ENCODE measurements around the gene TNNT1.
A peak's percentile ranks its signal among the peaks of the same experiment; 100 is the strongest.

Gene TNNT1

DNA sequence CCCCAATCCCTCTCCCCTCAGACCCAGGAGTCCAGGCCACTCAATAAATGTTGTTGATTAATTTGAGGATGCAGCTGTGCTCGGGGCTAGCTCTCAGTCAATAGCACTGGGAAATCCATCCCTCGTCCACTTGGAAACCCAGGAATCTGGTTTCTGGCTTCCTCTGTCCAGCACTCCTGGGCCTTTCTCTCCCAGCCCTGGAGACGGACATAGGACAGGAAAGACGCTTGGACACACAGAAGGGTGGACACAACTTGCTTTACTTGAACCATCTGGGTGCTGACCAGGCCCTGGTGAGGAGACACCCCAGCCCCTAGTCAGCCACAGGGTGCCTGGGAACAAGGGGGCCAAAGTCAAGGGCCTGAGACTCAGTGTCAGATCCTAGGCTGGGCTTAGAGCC is 9.4 kb upstream of the TNNT1 start:
- TF ChIP-seq, protein P1, sequence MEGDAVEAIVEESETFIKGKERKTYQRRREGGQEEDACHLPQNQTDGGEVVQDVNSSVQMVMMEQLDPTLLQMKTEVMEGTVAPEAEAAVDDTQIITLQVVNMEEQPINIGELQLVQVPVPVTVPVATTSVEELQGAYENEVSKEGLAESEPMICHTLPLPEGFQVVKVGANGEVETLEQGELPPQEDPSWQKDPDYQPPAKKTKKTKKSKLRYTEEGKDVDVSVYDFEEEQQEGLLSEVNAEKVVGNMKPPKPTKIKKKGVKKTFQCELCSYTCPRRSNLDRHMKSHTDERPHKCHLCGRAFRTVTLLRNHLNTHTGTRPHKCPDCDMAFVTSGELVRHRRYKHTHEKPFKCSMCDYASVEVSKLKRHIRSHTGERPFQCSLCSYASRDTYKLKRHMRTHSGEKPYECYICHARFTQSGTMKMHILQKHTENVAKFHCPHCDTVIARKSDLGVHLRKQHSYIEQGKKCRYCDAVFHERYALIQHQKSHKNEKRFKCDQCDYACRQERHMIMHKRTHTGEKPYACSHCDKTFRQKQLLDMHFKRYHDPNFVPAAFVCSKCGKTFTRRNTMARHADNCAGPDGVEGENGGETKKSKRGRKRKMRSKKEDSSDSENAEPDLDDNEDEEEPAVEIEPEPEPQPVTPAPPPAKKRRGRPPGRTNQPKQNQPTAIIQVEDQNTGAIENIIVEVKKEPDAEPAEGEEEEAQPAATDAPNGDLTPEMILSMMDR (IDR thresholded peaks at IDR 0.05), result no peak
- no peak for TF ChIP-seq ZFX (IDR thresholded peaks at IDR 0.05; ENCODE audit: borderline replicate concordance)
- no peak overlapping the region for H3K27ac ChIP-seq

- H3K27ac ChIP-seq, result peak within 1 kb of the TSS; percentile 67
- TF ChIP-seq, protein P1 (IDR thresholded peaks at IDR 0.05), result no peak
- TF ChIP-seq ZFX (IDR thresholded peaks at IDR 0.05; ENCODE audit: borderline replicate concordance), result no peak
Observed at GRCh38 chr19:55157064-55157908, 8.3 kb upstream of the TNNT1 start, which contains the start of gene TNNI3. Gene TNNI3 (minus strand): TSS chr19:55157732. CDS start chr19:55157589, 143 bp downstream.

DNA sequence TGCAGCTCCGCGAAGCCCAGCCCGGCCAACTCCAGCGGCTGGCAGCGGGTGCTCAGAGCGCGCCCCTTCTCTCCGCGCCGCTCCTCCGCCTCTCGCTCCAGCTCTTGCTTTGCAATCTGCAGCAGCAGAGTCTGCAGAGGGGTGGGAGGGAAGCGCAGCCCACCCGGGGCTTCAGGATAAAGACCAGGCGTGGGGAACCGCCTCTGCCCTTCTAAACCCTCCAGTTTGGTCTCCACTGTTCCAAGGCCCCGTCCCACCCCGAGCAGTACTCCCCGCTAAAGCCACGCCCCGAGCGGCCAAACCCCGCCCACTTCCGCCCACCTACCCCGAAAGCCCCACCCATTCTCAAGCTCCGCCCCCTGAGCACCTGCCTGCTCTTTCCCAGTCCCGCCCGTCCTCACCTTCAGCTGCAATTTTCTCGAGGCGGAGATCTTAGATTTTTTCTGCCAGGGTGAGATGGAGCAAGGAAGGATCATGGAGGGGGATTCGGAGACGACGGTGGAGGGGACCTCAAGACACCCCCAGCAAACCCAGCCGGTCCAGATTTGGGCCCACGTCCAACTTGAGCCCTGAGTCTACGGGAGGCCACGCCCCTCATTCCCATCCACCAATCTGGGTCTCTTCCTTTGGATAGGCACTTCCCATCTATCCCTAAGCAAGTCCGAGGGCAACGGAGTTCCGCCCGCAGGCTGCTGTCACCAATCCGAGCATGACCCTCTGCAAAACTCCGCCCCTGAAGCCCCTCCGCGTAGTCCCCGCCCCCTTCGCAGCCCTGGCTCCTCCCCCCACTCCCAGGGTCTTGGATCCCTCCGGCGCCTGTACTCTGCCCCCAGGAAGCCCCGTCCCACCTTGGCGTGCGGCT is 7.4 kb upstream of the TNNT1 start:
- TF ChIP-seq, protein P1 (IDR thresholded peaks at IDR 0.05), result no peak
- no peak for TF ChIP-seq ZFX (IDR thresholded peaks at IDR 0.05; ENCODE audit: borderline replicate concordance)
- peak overlapping the region; percentile 67 for H3K27ac ChIP-seq

DNA sequence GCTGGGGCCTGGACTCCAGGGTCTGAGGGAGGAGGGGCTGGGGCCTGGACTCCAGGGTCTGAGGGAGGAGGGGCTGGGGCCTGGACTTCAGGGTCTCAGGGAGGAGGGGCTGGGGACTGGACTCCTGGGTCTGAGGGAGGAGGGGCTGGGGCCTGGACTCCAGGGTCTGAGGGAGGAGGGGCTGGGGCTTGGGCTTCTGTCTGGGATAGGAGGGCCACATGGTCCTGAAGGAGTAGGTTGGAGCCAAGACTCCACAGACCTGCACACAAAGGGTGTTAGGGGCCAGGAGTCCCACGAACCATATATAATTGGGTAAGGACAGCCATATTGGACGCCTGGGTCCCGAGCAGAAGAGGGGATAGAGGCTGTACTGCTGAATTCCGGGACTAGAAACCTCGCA is 6.8 kb upstream of the TNNT1 start:
- peak overlapping the region; percentile 67 for H3K27ac ChIP-seq

GRCh38 chr19:55153652-55154264 is 4.8 kb upstream of the TNNT1 start:
- no peak for TF ChIP-seq ZFX (IDR thresholded peaks at IDR 0.05; ENCODE audit: borderline replicate concordance)
- TF ChIP-seq, protein P1 (IDR thresholded peaks at IDR 0.05), result no peak
- H3K27ac ChIP-seq, result no peak overlapping the region

- TF ChIP-seq, protein P1 (IDR thresholded peaks at IDR 0.05), result no peak
- no peak for TF ChIP-seq ZFX (IDR thresholded peaks at IDR 0.05; ENCODE audit: borderline replicate concordance)
- H3K27ac ChIP-seq, result peak overlapping the region; percentile 53
Observed at GRCh38 chr19:55152017-55152416, 3.0 kb upstream of the TNNT1 start.

- TF ChIP-seq, protein P1 (IDR thresholded peaks at IDR 0.05), result no peak
- no peak for TF ChIP-seq ZFX (IDR thresholded peaks at IDR 0.05; ENCODE audit: borderline replicate concordance)
- peak overlapping the region; percentile 70; the same call in 1 of the 2 replicates for H3K27ac ChIP-seq
Observed at GRCh38 chr19:55147545-55148251, 1.3 kb downstream of the TNNT1 start.

Measured in 22Rv1 (cell line).